NCI-H1694 (cell line): ENCODE results near the gene NT5DC2.

Experiments used
- DNase-seq: peaks from one replicate; lab custom pipeline; 2025; lab: John Stamatoyannopoulos, UW

NT5DC2 gene

GRCh38 chr3:52487788-52488691 is 45.6 kb downstream of the NT5DC2 start:
- no peak for DNase-seq

- no peak for DNase-seq
These were observed 46.4 kb downstream of the NT5DC2 start for GRCh38 chr3:52487050-52487787.

GRCh38 chr3:52484680-52485461 is 48.8 kb downstream of the NT5DC2 start:
- DNase-seq = no peak

- DNase-seq = no peak
These were observed 49.9 kb downstream of the NT5DC2 start for GRCh38 chr3:52483577-52484381.

GRCh38 chr3:52483081-52483480 is 50.6 kb downstream of the NT5DC2 start:
- DNase-seq = no peak

GRCh38 chr3:52481819-52482521 is 51.7 kb downstream of the NT5DC2 start:
- no peak for DNase-seq

- no peak for DNase-seq
These were observed 52.6 kb downstream of the NT5DC2 start for GRCh38 chr3:52480768-52481715.

GRCh38 chr3:52479877-52480575 is 53.6 kb downstream of the NT5DC2 start:
- DNase-seq = no peak

GRCh38 chr3:52479037-52479876 is 54.4 kb downstream of the NT5DC2 start:
- DNase-seq = no peak

GRCh38 chr3:52477796-52478095 is 55.9 kb downstream of the NT5DC2 start:
- no peak for DNase-seq

- no peak for DNase-seq
These were observed 56.4 kb downstream of the NT5DC2 start for GRCh38 chr3:52477076-52477795.
